HG02798 (cell line): ENCODE measurements around the gene GNG13.
A peak's percentile ranks its signal among the peaks of the same experiment; 100 is the strongest.

Experiments
- ATAC-seq: cut with Tn5 transposase; IDR thresholded peaks from one replicate; pipeline ENCODE4 v1.9.1; 2021; ENCODE audit warnings: mild to moderate bottlenecking; ENCODE audit not compliant: unreplicated experiment, poor library complexity

The GNG13 gene

DNA sequence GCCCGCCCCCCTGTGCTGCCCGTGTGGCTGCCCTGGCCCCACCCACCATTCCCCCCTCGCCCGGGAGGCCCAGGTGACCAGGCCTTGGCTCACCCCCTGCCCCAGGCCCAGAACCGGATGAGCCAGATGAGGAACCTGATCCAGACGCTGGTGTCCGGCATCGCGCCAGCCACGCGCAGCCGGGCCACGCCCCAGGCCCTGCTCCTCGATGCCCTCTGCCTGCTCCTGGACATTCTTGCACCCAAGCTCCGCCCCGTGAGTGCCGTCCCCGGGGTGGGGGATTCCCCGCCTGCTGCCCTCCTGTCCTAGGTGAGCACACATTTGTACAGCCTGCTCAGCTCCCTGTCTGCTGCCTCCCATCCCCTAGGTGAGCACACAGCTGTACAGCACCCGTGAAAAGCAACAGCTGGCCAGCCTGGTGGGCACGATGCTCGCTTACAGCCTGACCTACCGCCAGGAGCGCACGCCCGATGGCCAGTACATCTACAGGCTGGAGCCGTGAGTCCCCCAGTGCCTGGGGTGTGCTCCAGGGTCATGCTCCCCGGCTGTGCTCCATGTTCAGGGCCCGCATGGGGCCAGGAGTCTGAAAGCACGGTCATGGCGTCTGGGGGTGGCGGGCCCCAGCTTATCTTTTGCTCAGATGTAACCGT is 4.8 kb downstream of the GNG13 start:
- no peak for ATAC-seq

DNA sequence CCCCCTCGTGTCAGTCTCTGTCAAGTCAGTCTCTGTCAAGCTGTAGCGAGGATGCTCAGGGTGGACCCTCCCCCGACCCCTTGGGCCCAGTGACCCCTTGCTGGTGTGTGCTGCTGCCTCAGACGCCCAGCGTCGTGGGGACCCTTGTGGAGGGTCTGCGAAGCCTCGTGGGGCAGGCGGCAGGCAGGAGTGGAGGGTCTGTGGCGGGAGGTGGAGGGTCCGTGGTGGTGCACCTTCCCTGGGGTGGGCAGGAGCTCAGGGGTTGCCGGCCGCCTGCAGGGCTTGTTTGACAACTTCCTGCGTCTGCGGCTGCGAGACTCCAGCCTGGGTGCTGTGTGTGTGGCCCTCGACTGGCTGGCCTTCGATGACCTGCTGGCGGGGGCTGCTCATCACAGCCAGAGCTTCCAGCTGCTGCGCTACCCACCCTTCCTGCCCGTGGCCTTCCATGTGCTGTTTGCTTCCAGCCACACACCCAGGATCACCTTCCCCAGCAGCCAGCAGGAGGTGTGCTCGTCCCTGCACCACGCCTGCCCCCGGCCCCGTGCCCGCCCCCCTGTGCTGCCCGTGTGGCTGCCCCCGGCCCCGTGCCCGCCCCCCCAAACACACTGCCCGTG is 5.6 kb downstream of the GNG13 start:
- ATAC-seq: no peak

DNA sequence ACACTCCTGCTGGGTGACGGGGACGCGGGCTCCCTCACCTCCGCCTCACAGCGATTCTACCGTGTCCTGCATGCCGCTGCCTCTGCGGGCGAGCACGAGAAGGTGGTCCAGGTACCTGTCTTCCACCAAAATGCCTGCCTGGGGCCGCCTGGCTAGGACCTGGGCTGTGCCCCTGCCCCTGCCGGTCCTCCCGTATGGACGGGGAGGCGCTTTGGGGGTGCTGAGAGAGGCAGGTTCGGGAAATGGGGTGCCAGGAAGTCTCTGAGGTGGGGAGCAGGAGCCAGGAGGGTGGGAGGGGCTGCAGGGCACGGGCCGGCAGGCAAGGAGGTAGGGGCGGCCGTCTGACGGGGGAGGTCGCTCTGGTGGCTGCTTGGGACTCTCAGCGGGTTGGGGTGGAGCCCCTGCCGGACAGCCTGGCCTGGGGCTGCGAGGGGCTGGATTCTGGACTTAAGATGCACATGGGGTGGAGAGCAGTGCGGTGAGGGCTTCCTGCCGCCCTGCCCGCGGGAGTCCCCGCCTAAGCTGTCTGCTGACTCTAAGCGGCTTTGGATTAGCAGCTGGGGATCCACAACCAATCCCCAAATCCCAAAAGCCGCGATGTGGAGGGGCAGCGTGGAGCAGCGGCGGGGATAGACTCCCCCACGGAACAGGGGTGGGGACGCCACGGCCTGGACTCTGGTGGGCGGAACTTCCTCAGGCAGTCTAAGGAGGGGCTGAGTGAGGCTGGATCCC is 6.3 kb downstream of the GNG13 start:
- ATAC-seq: no peak

- no peak for ATAC-seq
Observed at GRCh38 chr16:793414-793813, 7.1 kb downstream of the GNG13 start.

GRCh38 chr16:792221-792995 is 8.1 kb downstream of the GNG13 start:
- ATAC-seq: no peak

DNA sequence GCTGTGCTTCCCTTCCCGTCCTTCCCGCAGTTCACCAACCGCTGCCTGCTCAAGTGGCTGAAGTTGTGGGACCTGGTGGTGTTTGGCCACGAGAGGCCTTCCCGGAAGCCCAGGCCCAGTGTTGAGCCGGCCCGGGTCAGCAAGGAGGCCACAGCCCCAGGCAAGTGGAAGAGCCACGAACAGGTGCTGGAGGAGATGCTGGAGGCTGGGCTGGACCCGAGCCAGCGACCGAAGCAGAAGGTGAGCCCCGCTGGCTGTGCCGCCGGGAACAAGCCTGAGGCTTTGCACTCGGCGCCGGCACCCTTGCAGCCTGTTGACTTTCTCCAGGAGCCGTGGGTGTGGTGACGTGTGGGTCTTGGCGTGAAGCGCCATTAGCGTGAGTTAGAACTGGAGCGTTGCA is 9.4 kb downstream of the GNG13 start:
- ATAC-seq: no peak

- no peak for ATAC-seq
Observed at GRCh38 chr16:790086-790485, 10.4 kb downstream of the GNG13 start.

DNA sequence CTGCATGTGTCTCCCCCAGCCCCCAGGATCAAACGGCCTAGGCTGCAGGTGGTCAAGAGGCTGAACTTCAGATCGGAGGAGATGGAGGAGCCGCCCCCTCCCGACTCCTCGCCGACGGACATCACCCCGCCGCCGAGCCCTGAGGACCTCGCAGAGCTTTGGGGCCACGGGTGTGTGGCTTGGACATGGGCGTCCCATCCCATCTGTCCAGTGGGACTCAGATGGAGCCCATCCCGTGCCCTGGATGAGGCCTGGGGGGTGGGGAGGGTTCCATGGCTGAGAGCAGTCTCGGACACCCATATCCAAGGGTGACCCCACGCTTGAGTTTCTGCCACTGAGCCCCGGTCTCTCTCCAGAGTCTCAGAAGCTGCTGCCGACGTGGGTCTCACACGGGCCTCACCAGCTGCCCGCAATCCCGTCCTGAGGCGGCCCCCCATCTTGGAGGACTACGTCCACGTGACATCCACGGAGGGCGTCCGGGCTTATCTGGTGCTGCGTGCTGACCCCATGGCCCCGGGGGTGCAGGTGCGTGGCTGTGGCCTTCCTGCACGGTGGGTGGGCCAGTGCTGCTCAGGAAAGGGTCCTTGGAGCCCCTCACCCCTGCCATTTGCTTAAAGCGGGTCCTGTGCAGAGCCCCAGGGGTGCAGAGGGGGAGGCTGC is 11.2 kb downstream of the GNG13 start:
- no peak for ATAC-seq

- peak; percentile 84 for ATAC-seq
Observed at GRCh38 chr16:788399-789126, 12.0 kb downstream of the GNG13 start, which contains the start of gene CHTF18. Gene CHTF18 (plus strand): TSS chr16:788620. CDS start chr16:788685, 65 bp downstream.

GRCh38 chr16:787978-788398 is 12.5 kb downstream of the GNG13 start, which contains the start of gene RPUSD1:
Gene RPUSD1 (minus strand): TSS chr16:788381. CDS start chr16:787737, 644 bp downstream.
- ATAC-seq: no peak

GRCh38 chr16:787321-787966 is 13.1 kb downstream of the GNG13 start:
- peak; percentile 1 for ATAC-seq

GRCh38 chr16:785563-786535 is 14.7 kb downstream of the GNG13 start:
- no peak for ATAC-seq

GRCh38 chr16:784431-784830 is 16.1 kb downstream of the GNG13 start:
- ATAC-seq: no peak

GRCh38 chr16:783404-784161 is 17.0 kb downstream of the GNG13 start:
- ATAC-seq: no peak

GRCh38 chr16:782766-783403 is 17.6 kb downstream of the GNG13 start:
- ATAC-seq: no peak

- ATAC-seq: no peak
Observed at GRCh38 chr16:782258-782657, 18.3 kb downstream of the GNG13 start.
